Liver (tissue), 9 donors: Measurements from ENCODE around the gene TTLL5. TPM values are rescaled to one million over a fixed set of nuclear protein-coding genes. Genes with fewer than 3 reads are reported as not detected.

Experiments used
- DNase-seq: peaks from one replicate; pipeline ENCODE4 v3.0.0-alpha.2; 2017; ENCODE audit warnings: low spot score
- H3K27ac ChIP-seq, 2 donors: one replicate each; pipeline ENCODE4 v1.7.0; 2013; ENCODE audit warnings: inconsistent platforms in 2 of 2, low read length in 2 of 2, control low read depth in 1 of 2, low read depth in 1 of 2, mild to moderate bottlenecking in 1 of 2
- H3K27me3 ChIP-seq, 4 donors: one replicate each; pipeline versions ENCODE4 v1.6.1 to v1.7.0; 2013; ENCODE audit warnings: low read length in 3 of 4, inconsistent platforms in 1 of 4, mild to moderate bottlenecking in 1 of 4, moderate library complexity in 1 of 4; ENCODE audit not compliant: control insufficient read depth in 4 of 4, insufficient read depth in 4 of 4
- H3K36me3 ChIP-seq, 4 donors: one replicate each; pipeline versions ENCODE4 v1.6.1 to v1.7.0; 2013; ENCODE audit warnings: low read length in 3 of 4, mild to moderate bottlenecking in 3 of 4, low read depth in 1 of 4, moderate library complexity in 1 of 4; ENCODE audit not compliant: control insufficient read depth in 4 of 4, insufficient read depth in 3 of 4
- H3K4me1 ChIP-seq, 4 donors: one replicate each; pipeline versions ENCODE4 v1.6.1 to v1.7.0; 2013; ENCODE audit warnings: low read length in 3 of 4, mild to moderate bottlenecking in 3 of 4, moderate library complexity in 1 of 4; ENCODE audit not compliant: control insufficient read depth in 4 of 4, insufficient read depth in 4 of 4
- H3K4me3 ChIP-seq, 3 donors: one replicate each; pipeline versions ENCODE4 v1.6.1 to v1.7.0; 2013; ENCODE audit warnings: low read length in 3 of 3, control low read depth in 1 of 3, low read depth in 1 of 3, mild to moderate bottlenecking in 1 of 3
- H3K9ac ChIP-seq, 2 donors: one replicate each; pipeline ENCODE4 v1.7.0; 2013; ENCODE audit warnings: low read length in 2 of 2, mild to moderate bottlenecking in 2 of 2, moderate library complexity in 2 of 2, control low read depth in 1 of 2, low read depth in 1 of 2
- H3K9me3 ChIP-seq, 4 donors: one replicate each; pipeline versions ENCODE4 v1.6.1 to v1.7.0; 2013; ENCODE audit warnings: low read length in 3 of 4; ENCODE audit not compliant: control insufficient read depth in 4 of 4
- ATF3 ChIP-seq: IDR thresholded peaks from 2 replicates; pipeline ENCODE4 v1.6.1; 2016; ENCODE audit warnings: antibody characterized with exemption
- CTCF ChIP-seq: fragments of 150-350 bp; IDR thresholded peaks from 2 replicates; pipeline ENCODE4 v1.5.1; 2017; ENCODE audit warnings: improper control_type of control experiment, low read depth, low read length; ENCODE audit not compliant: missing input control
- EGR1 ChIP-seq, 2 donors: IDR thresholded peaks; 2 replicates each; pipeline ENCODE4 v1.6.1; 2016 to 2018; ENCODE audit warnings: antibody characterized with exemption in 2 of 2, low read depth in 2 of 2
- FOXA1 ChIP-seq: IDR thresholded peaks from 2 replicates; pipeline ENCODE4 v1.6.1; 2016; ENCODE audit warnings: antibody characterized with exemption
- FOXA2 ChIP-seq: IDR thresholded peaks from 2 replicates; pipeline ENCODE4 v1.6.1; 2016; ENCODE audit warnings: antibody characterized with exemption
- GABPA ChIP-seq, 2 donors: IDR thresholded peaks in 1 of 2; conservative IDR thresholded peaks in 1 of 2; 2 replicates each; pipeline ENCODE4 v1.6.1; 2016; ENCODE audit warnings: antibody characterized with exemption in 2 of 2, mild to moderate bottlenecking in 1 of 2, moderate library complexity in 1 of 2
- HNF4A ChIP-seq, 2 donors: conservative IDR thresholded peaks; 2 replicates each; pipeline ENCODE4 v1.6.1; 2016; ENCODE audit warnings: antibody characterized with exemption in 2 of 2, mild to moderate bottlenecking in 2 of 2
- JUND ChIP-seq, 2 donors: IDR thresholded peaks; 2 replicates each; pipeline ENCODE4 v1.6.1; 2016; ENCODE audit warnings: antibody characterized with exemption in 2 of 2
- RAD21 ChIP-seq, 2 donors: IDR thresholded peaks; 2 replicates each; pipeline ENCODE4 v1.6.1; 2016; ENCODE audit warnings: antibody characterized with exemption in 2 of 2, mild to moderate bottlenecking in 2 of 2
- REST ChIP-seq: IDR thresholded peaks from 2 replicates; pipeline ENCODE4 v1.6.1; 2016; ENCODE audit warnings: antibody characterized with exemption, mild to moderate bottlenecking
- SP1 ChIP-seq: IDR thresholded peaks from 2 replicates; pipeline ENCODE4 v1.6.1; 2018; ENCODE audit warnings: antibody characterized with exemption, mild to moderate bottlenecking
- TAF1 ChIP-seq: conservative IDR thresholded peaks from 2 replicates; pipeline ENCODE4 v1.6.1; 2016; ENCODE audit warnings: antibody characterized with exemption, mild to moderate bottlenecking
- YY1 ChIP-seq: IDR thresholded peaks from 2 replicates; pipeline ENCODE4 v1.6.1; 2016; ENCODE audit warnings: antibody characterized with exemption, mild to moderate bottlenecking
- ZBTB33 ChIP-seq: IDR thresholded peaks from 2 replicates; pipeline ENCODE4 v1.6.1; 2016; ENCODE audit warnings: antibody characterized with exemption
- WGBS: extraction: QIAGEN DNeasy Blood & Tissue Kit; methylation state at CpG from one replicate; pipeline ENCODE4 v1.1.7; 2013; 5-methylcytosine and 5-hydroxymethylcytosine counted together
- polyA plus RNA-seq, 2 donors: library from polyadenylated mRNA; stranded (reverse) in 1 of 2; unstranded in 1 of 2; fragments of 200-250 nt in 1 of 2; fragments of >200 nt in 1 of 2; fragmentation: Nextera tagmentation in 1 of 2; extraction: Ambion mirVana in 1 of 2; gene quantifications; one replicate each; pipeline versions ENCODE4 v1.2.1 to v1.2.3, GENCODE V29; 2013 to 2015
- total RNA-seq, 2 donors: library from RNA; depleted of rRNA; stranded (reverse); fragments of >200 nt; gene quantifications; one replicate each; pipeline ENCODE4 v1.2.3, GENCODE V29; 2014
- donor health status: healthy.
- donor health status: healthy.
- donor health status: healthy.
- donor health status: healthy.
- donor health status: healthy.

Gene TTLL5
- total and polyA plus RNA-seq, 4 donors: 4.3 to 14.2 (median 9.8) TPM

- DNase-seq: no peak
- H3K36me3 ChIP-seq: peaks cover 0 to 6% (median 0%) of the 10 kb centered on the region in 4 donors
- H3K9me3 ChIP-seq: no peaks in the 10 kb centered on the region
- H3K27me3 ChIP-seq: no peaks in the 10 kb centered on the region
- no peak overlapping the region for H3K4me3 ChIP-seq
- H3K4me1 ChIP-seq: peaks cover 0 to 14% (median 12%) of the 10 kb centered on the region in 4 donors
- WGBS: 89% methylated on average over 5 of the region's 5 CpGs
- TF ChIP-seq ZBTB33 (no peak), ATF3 (no peak), FOXA1 (no peak), CTCF (no peak), TAF1 (no peak), RAD21 (IDR thresholded peaks at IDR 0.05) (no peak), FOXA2 (no peak), JUND (IDR thresholded peaks at IDR 0.05) (no peak), GABPA (IDR thresholded peaks at IDR 0.05 in 1 of 2, conservative IDR thresholded peaks at IDR 0.05 in 1 of 2) (no peak), SP1 (no peak), HNF4A (conservative IDR thresholded peaks at IDR 0.05) (no peak), YY1 (no peak)
- no peak overlapping the region for H3K27ac ChIP-seq
- H3K9ac ChIP-seq: no peak overlapping the region
Measured at GRCh38 chr14:75631453-75631831, 29.6 kb upstream of the TTLL5 start.

GRCh38 chr14:75634848-75635247 is 26.2 kb upstream of the TTLL5 start:
- H3K4me1 ChIP-seq: no peaks in the 10 kb centered on the region
- H3K4me3 ChIP-seq: no peak overlapping the region
- WGBS: 93% methylated on average over 5 of the region's 5 CpGs
- H3K36me3 ChIP-seq: peaks cover 0 to 13% (median 0%) of the 10 kb centered on the region in 4 donors
- no peak overlapping the region for H3K27ac ChIP-seq
- TF ChIP-seq SP1: no peak
- TF ChIP-seq YY1: no peak
- no peak for TF ChIP-seq EGR1 (IDR thresholded peaks at IDR 0.05; ENCODE audit: low read depth in 2 of 2)
- TF ChIP-seq FOXA1: no peak
- no peak for TF ChIP-seq CTCF
- no peak for TF ChIP-seq RAD21 (IDR thresholded peaks at IDR 0.05)
- TF ChIP-seq ZBTB33: no peak
- no peak for TF ChIP-seq GABPA (IDR thresholded peaks at IDR 0.05 in 1 of 2, conservative IDR thresholded peaks at IDR 0.05 in 1 of 2)
- no peak for TF ChIP-seq JUND (IDR thresholded peaks at IDR 0.05)
- TF ChIP-seq TAF1: no peak
- no peak for TF ChIP-seq FOXA2
- no peak for TF ChIP-seq REST
- H3K9ac ChIP-seq: no peak overlapping the region
- H3K9me3 ChIP-seq: no peaks in the 10 kb centered on the region
- no peak for DNase-seq
- no peaks in the 10 kb centered on the region for H3K27me3 ChIP-seq
